GM20000 (cell line): ENCODE measurements around the gene FANCL.
"Not testable (repeated sequence)": the region's sequence is repeated elsewhere in the genome, so short reads cannot be mapped to it uniquely, and the experiment has no call there.

Experiments
- DNase-seq: peaks from one replicate; pipeline ENCODE4 v3.0.0; 2012; ENCODE audit warnings: low spot score
- TF ChIP-seq, protein P1 (sequence below): IDR thresholded peaks from 2 replicates; pipeline ENCODE4 v1.5.1; 2012; ENCODE audit warnings: mild to moderate bottlenecking, control low read depth; ENCODE audit errors: extremely low read depth, missing control alignments

Gene FANCL

DNA sequence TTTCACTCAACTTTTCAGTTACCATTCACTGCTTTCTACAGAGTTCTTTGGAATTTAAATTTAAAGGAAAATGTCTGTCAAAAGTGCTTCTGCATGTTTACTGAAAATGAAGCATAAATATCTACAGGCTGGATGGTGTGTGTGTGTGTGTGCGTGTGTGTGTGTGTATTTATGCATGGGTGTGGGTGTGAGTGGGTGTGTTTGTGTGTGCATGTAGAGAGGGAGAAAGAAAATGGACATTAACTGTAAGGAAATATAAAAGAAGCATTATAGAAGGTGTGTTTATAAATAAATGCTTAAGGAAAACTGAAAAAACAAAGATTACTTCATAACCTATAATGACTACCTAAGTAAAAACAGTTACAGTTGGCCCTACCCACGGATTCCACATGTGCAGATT, 43.2 kb downstream of the FANCL start:
- TF ChIP-seq, protein P1, sequence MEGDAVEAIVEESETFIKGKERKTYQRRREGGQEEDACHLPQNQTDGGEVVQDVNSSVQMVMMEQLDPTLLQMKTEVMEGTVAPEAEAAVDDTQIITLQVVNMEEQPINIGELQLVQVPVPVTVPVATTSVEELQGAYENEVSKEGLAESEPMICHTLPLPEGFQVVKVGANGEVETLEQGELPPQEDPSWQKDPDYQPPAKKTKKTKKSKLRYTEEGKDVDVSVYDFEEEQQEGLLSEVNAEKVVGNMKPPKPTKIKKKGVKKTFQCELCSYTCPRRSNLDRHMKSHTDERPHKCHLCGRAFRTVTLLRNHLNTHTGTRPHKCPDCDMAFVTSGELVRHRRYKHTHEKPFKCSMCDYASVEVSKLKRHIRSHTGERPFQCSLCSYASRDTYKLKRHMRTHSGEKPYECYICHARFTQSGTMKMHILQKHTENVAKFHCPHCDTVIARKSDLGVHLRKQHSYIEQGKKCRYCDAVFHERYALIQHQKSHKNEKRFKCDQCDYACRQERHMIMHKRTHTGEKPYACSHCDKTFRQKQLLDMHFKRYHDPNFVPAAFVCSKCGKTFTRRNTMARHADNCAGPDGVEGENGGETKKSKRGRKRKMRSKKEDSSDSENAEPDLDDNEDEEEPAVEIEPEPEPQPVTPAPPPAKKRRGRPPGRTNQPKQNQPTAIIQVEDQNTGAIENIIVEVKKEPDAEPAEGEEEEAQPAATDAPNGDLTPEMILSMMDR = no peak
- no peak for DNase-seq

DNA sequence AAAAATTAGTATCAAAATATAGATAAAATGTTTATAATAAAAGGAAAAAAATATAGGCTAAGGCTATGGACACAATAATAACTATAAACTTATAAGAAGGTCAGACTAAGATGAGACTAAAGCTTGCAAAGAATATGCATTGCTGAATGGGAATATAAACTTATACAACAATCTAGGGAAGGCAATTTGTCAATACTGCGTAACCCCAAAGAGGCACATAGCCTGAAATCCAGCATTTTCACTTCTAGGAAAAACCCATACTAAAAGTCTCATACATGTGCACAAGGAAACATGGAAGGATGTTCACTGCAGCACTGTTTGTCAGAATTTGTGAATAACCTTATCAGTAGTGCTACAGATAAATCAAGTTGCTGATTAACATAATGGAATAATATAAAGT, 45.5 kb downstream of the FANCL start:
- TF ChIP-seq, protein P1 = no peak
- no peak for DNase-seq

GRCh38 chr2:58194458-58194857, 46.7 kb downstream of the FANCL start:
- TF ChIP-seq, protein P1 = no peak
- no peak for DNase-seq

GRCh38 chr2:58187022-58187421, 54.1 kb downstream of the FANCL start:
- DNase-seq = not testable (repeated sequence)

- TF ChIP-seq, protein P1 = no peak
- no peak for DNase-seq
These were observed 54.6 kb downstream of the FANCL start for GRCh38 chr2:58186501-58186900.

GRCh38 chr2:58182527-58182926, 58.6 kb downstream of the FANCL start:
- TF ChIP-seq, protein P1 = no peak

DNA sequence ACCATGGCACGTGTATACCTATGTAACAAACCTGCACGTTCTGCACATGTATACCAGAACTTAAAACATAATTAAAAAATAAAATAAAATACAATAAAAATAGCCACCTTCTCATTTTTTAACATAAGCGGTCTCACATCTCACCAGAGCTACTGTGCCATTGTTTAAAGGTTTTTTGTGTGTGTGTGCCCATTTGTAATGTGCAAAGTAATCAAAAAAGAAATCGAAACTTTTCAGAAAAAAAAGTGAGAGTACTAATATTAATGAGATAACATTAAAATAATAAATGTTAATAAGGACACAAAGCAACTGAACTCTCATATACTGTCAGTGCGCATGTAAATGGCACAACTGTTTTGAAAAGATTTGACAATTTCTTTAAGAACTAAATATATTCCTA, 60.5 kb downstream of the FANCL start:
- TF ChIP-seq, protein P1 = no peak

More at GRCh38 chr2:58182527-58182926, 58.6 kb downstream of the FANCL start:
- DNase-seq = no peak

DNA sequence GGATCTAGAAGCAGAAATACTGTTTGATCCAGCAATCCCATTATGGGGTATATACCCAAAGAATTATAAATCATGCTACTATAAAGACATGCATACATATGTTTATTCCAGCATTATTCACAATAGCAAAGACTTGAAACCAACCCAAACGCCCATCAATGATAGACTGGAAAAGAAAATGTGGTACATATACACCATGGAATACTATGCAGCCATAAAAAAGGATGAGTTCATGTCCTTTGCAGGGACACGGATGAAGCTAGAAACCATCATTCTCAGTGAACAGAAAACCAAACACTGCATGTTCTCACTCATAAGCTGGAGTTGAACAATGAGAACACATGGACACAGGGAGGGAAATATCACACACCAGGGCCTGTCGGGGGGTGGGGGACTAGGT, 61.0 kb downstream of the FANCL start:
- not testable (repeated sequence) for DNase-seq

More for the DNA sequence above, 60.5 kb downstream of the FANCL start:
- DNase-seq = no peak

- not testable (repeated sequence) for DNase-seq
These were observed 63.9 kb downstream of the FANCL start for GRCh38 chr2:58177187-58177586.

GRCh38 chr2:58171831-58172230, 69.3 kb downstream of the FANCL start:
- not testable (repeated sequence) for DNase-seq

GRCh38 chr2:58170334-58170933, 70.7 kb downstream of the FANCL start:
- not testable (repeated sequence) for DNase-seq

GRCh38 chr2:58169845-58170244, 71.3 kb downstream of the FANCL start:
- not testable (repeated sequence) for DNase-seq

- DNase-seq = not testable (repeated sequence)
These were observed 73.0 kb downstream of the FANCL start for GRCh38 chr2:58168130-58168529.
